Heart left ventricle (tissue), 16 donors: ENCODE measurements around the gene TMEM208. TPM values are rescaled to one million over a fixed set of nuclear protein-coding genes. Genes with fewer than 3 reads are reported as not detected.

ENCODE experiments used
- ATAC-seq, 4 donors: fragments of 200-7000 bp; cut with Tn5 transposase; one replicate each; pipeline ENCODE4 v1.9.1; 2020 to 2022; ENCODE audit warnings: moderate library complexity in 4 of 4, mild to moderate bottlenecking in 3 of 4, moderate number of reproducible peaks in 1 of 4
- DNase-seq, 5 donors: peaks; one replicate each; pipeline ENCODE4 v3.0.0-alpha.2; 2020
- H3K27ac ChIP-seq, 12 donors: fragments of 200-600 bp; sonication (generic) in 4 of 12; one replicate each; pipeline versions ENCODE4 v1.5.0 to v1.8.0; 2016 to 2022; ENCODE audit warnings: mild to moderate bottlenecking in 2 of 12
- H3K27me3 ChIP-seq, 9 donors: fragments of 200-600 bp; sonication (generic) in 2 of 9; one replicate each; pipeline versions ENCODE4 v1.5.1 to v1.8.0; 2016 to 2022; ENCODE audit warnings: mild to moderate bottlenecking in 3 of 9
- H3K36me3 ChIP-seq, 9 donors: fragments of 200-600 bp; sonication (generic) in 2 of 9; one replicate each; pipeline versions ENCODE4 v1.5.0 to v1.8.0; 2018 to 2022; ENCODE audit warnings: mild to moderate bottlenecking in 2 of 9
- H3K4me1 ChIP-seq, 12 donors: fragments of 200-600 bp; sonication (generic) in 4 of 12; one replicate each; pipeline versions ENCODE4 v1.5.0 to v1.8.0; 2016 to 2022; ENCODE audit warnings: mild to moderate bottlenecking in 3 of 12
- H3K4me3 ChIP-seq, 12 donors: fragments of 200-600 bp; sonication (generic) in 4 of 12; one replicate each; pipeline versions ENCODE4 v1.5.0 to v1.8.0; 2017 to 2022; ENCODE audit warnings: mild to moderate bottlenecking in 9 of 12, moderate library complexity in 4 of 12
- H3K9me3 ChIP-seq, 12 donors: fragments of 200-600 bp; sonication (generic) in 4 of 12; one replicate each; pipeline versions ENCODE4 v1.5.0 to v1.8.0; 2016 to 2022; ENCODE audit warnings: mild to moderate bottlenecking in 1 of 12
- POLR2A ChIP-seq, 2 donors: fragments of 450-650 bp; IDR thresholded peaks; one replicate each; pipeline ENCODE4 v1.6.1; 2017; ENCODE audit warnings: antibody characterized with exemption in 2 of 2, mild to moderate bottlenecking in 2 of 2, moderate library complexity in 2 of 2
- WGBS, 4 donors: extraction: QIAGEN DNeasy Blood & Tissue Kit in 2 of 4; methylation state at CpG; one replicate each; pipeline versions ENCODE4 v1.1.5 to v1.1.7; 2013 to 2018; 5-methylcytosine and 5-hydroxymethylcytosine counted together
- intact Hi-C, 10 donors: fragments of 100-400 bp; cut with DNase I; formaldehyde crosslinking; loops; one replicate each; pipeline versions ENCODE4 v1.11.1 to v1.14.2; 2022
- polyA plus RNA-seq, 2 donors: library from polyadenylated mRNA; stranded (reverse); fragments of 200-250 nt; gene quantifications; one replicate each; pipeline ENCODE4 v1.2.3, GENCODE V29; 2013
- total RNA-seq, 9 donors: library from RNA; depleted of rRNA in 2 of 9; stranded (reverse); fragments of >200 nt in 2 of 9; fragmentation: NEBNext Ultra II Directional in 3 of 9; extraction: Animal tissue kit (Norgen Biotek cat#: 25700) in 3 of 9; gene quantifications; one replicate each; pipeline versions ENCODE4 v1.1.0 to v1.2.4, GENCODE V29; 2016 to 2023
- TF ChIP-seq, protein P1 (sequence below), 12 donors: fragments of 200-600 bp; sonication (generic) in 4 of 12; IDR thresholded peaks; one replicate each; pipeline versions ENCODE4 v1.5.0 to v1.8.0; 2018 to 2022; ENCODE audit warnings: antibody characterized with exemption in 12 of 12, mild to moderate bottlenecking in 5 of 12
- donor health status: ischemic (EF 13 %, LVEDD 7.1; RV severe dilation, severe dysfunction).
- donor health status: healthy with polysubstance abuse.
- donor health status: DM: no; HTN: yes; CAD: no.
- donor health status: DM: no; HTN: no; CAD: no.
- donor health status: ischemic (EF 25% LVEDD 6.9; RV normal size, moderate dysfunction).
- donor health status: ischemic (EF 25% LVEDD 5.7; RV mildly dilated, moderate dysfunction).
- donor health status: healthy.
- donor health status: DM: yes; HTN: yes; CAD: no.
- donor health status: ischemic (EF 35%, LVEDD 5.7; RV mildly dilated, moderate dysfunction).
- donor health status: nonischemic (EF 11% LVEDD 7.7; RV severe dilation, severe dysfunction).
- donor health status: DM: yes; HTN: yes; CAD: no.
- donor health status: PGD.
- donor health status: ischemic (EF 29% LVEDD 5.4; RV normal size, mild dysfunction).
- donor health status: nonischemic (EF 23%, LVEDD 6.1; RV moderate dilation, normal function).

The TMEM208 gene
- total and polyA plus RNA-seq, 11 donors, result 6.2 to 79.7 (median 16.9) TPM

DNA sequence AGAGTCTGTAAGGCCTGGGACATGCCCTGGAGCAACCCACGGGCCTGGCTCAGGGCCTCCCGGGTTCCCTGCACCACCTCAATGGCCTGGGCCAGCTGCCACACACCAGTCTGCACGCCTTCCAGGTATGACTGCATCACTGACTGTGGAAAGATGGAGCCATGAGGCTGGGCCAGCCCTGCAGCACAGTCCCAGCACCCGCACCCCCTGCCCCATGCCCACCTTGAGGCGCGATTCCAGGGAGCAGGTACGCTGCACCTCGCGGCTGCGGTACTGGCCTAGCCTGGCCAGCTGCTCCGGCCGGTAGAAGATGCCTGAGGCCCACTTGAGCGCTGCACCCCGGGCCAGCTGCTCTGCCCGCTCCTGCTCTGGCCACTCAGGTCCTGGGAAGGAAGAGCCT, 38.1 kb upstream of the TMEM208 start:
- Histone ChIP-seq H3K4me3 (no peak overlapping the region), H3K4me1 (peaks cover 2 to 52% (median 43%) of the 10 kb centered on the region in 12 donors), H3K9me3 (no peaks in the 10 kb centered on the region), H3K27ac (no peak overlapping the region), H3K27me3 (no peaks in the 10 kb centered on the region), H3K36me3 (peaks cover 0 to 8% (median 1%) of the 10 kb centered on the region in 9 donors)
- DNase-seq (no peak), ATAC-seq (no peak)
- intact Hi-C loops, result loop anchor here in 3 of 10 donors (10.0 kb wide), 1 partner anchor 214 kb away; no protein-coding TSS in a partner anchor
- TF ChIP-seq POLR2A (IDR thresholded peaks at IDR 0.05), result no peak
- TF ChIP-seq, protein P1, sequence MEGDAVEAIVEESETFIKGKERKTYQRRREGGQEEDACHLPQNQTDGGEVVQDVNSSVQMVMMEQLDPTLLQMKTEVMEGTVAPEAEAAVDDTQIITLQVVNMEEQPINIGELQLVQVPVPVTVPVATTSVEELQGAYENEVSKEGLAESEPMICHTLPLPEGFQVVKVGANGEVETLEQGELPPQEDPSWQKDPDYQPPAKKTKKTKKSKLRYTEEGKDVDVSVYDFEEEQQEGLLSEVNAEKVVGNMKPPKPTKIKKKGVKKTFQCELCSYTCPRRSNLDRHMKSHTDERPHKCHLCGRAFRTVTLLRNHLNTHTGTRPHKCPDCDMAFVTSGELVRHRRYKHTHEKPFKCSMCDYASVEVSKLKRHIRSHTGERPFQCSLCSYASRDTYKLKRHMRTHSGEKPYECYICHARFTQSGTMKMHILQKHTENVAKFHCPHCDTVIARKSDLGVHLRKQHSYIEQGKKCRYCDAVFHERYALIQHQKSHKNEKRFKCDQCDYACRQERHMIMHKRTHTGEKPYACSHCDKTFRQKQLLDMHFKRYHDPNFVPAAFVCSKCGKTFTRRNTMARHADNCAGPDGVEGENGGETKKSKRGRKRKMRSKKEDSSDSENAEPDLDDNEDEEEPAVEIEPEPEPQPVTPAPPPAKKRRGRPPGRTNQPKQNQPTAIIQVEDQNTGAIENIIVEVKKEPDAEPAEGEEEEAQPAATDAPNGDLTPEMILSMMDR (IDR thresholded peaks at IDR 0.05), result no peak
- WGBS, 4 donors, result 90 to 93% (median 93%) methylated on average over 12 to 15 of the region's 15 CpGs

DNA sequence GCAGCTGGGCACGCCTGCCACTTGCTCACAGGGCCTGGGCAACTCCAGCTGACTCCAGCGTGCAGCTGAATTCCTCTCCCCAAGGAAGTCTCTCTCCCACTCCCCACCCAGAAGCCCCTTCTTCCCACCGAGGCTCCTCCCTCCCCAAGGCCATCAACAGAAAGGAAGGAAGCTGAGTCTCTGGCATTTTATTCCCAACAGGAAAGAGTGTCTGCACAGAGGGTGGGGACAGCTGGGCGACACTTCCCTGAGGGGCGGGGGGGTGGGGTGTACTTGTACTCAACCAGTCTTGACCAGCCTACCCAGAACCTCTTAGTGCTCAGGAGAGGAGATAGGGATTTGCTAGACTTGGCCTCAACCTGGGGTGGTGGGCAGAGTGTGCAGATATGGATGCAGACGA, 36.9 kb upstream of the TMEM208 start, which contains the start of gene EXOC3L1:
Gene EXOC3L1 (minus strand): TSS at position 96 of the 400 bp plus-strand sequence. CDS start 460 bp downstream, outside the sequence.
- intact Hi-C loops, result loop anchor here in 5 of 10 donors (5.0 kb wide), 2 partner anchors 37 to 57 kb away; partner anchors contain the start of genes TMEM208 (in 4 of the 5), FHOD1 (in 1 of the 5) and SLC9A5 (in 1 of the 5)
- peak within 1 kb of the TSS in 10 of 12 donors; percentile 4 to 72 (median 49) for H3K27ac ChIP-seq
- H3K27me3 ChIP-seq, result no peaks in the 10 kb centered on the region
- no peaks in the 10 kb centered on the region for H3K9me3 ChIP-seq
- H3K4me3 ChIP-seq, result peak within 1 kb of the TSS in 10 of 12 donors; percentile 2 to 44 (median 36)
- TF ChIP-seq, protein P1 (IDR thresholded peaks at IDR 0.05), result no peak
- TF ChIP-seq POLR2A (IDR thresholded peaks at IDR 0.05), result no peak
- ATAC-seq (peak in 1 of 4 donors; percentile 4), DNase-seq (no peak)
- peaks cover 2 to 48% (median 37%) of the 10 kb centered on the region in 12 donors for H3K4me1 ChIP-seq
- 28 to 37% (median 32%) methylated on average over 6 of the region's 6 CpGs for WGBS, 4 donors
- peaks cover 0 to 21% (median 13%) of the 10 kb centered on the region in 9 donors for H3K36me3 ChIP-seq

DNA sequence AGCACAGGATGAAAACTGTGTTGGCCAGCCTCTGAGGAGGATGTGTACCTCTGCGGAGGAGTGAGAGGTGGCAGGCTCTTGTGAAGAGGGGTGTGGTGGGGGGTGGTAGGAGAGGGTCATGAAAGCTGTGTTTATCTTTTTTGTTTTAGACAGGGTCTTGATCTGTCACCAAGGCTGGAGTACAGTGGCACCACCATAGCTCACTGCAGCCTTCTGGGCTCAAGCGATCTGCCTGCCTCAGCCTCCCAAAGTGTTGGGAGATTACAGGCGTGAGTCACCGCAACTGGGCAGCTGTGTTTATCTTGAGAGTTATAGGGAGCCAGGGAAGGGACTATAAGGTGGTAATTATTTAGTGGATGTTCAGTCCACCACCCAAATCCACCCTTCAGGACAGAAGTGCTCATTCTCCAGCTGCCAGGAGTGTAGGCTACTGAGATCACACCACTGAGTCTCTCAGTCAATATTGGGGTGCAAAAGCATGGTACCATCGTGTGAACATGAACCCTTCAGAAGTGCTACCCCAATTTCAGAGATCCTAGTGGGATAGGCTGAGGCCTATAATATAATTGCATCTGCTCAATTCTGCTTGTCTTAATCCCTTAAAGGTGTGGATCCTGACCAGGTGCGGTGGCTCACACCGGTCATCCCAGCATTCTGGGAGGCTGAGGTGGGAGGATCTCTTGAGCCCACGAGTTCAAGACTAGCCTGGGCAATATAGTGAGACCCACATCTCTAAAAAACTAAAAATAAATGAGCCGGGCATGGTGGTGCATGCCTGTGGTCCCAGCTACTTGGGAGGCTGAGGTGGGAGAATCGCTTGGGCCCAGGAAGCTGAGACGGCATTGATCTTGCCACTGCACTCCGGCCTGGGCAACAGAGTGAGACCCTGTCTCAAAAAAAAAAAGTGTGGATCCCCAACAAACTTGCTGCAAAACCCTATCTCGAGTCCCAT, 36.2 kb upstream of the TMEM208 start:
- TF ChIP-seq, protein P1 (IDR thresholded peaks at IDR 0.05), result no peak
- no peak for TF ChIP-seq POLR2A (IDR thresholded peaks at IDR 0.05)
- Histone ChIP-seq H3K27me3 (no peaks in the 10 kb centered on the region), H3K4me3 (peak overlapping the region in 8 of 12 donors; percentile 28 to 44 (median 38)), H3K4me1 (peaks cover 2 to 41% (median 32%) of the 10 kb centered on the region in 12 donors), H3K27ac (peak overlapping the region in 10 of 12 donors; percentile 4 to 80 (median 49)), H3K36me3 (peaks cover 0 to 28% (median 20%) of the 10 kb centered on the region in 9 donors), H3K9me3 (no peaks in the 10 kb centered on the region)
- no peak for DNase-seq
- intact Hi-C loops, result loop anchor here in 5 of 10 donors (5.0 kb wide), 2 partner anchors 37 to 57 kb away; partner anchors contain the start of genes TMEM208 (in 4 of the 5), FHOD1 (in 1 of the 5) and SLC9A5 (in 1 of the 5)
- no peak for ATAC-seq
- WGBS, 4 donors, result 67 to 76% (median 70%) methylated on average over 13 of the region's 13 CpGs
